SH-SY5Y (cell line): ENCODE measurements around the gene LENG9.

Experiments
- GATA2 ChIP-seq: IDR thresholded peaks from 2 replicates; pipeline ENCODE4 v1.6.1; 2011; ENCODE audit warnings: mild to moderate bottlenecking, low read depth, low read length
- GATA3 ChIP-seq: IDR thresholded peaks from 2 replicates; pipeline ENCODE4 v1.6.1; 2011; ENCODE audit warnings: low read depth, mild to moderate bottlenecking, low read length, moderate library complexity

GRCh38 chr19:54414156-54414555 is 49.4 kb downstream of the LENG9 start:
- TF ChIP-seq GATA2 (no peak), GATA3 (no peak)
